NT2/D1 (cell line): Measurements from ENCODE around the gene ZCCHC10.
"Not testable (repeated sequence)": the region's sequence is repeated elsewhere in the genome, so short reads cannot be mapped to it uniquely, and the experiment has no call there.

Experiments used
- DNase-seq: peaks from one replicate; pipeline ENCODE4 v3.0.0-alpha.2; 2011; ENCODE audit warnings: low read depth, low spot score
- H3K27me3 ChIP-seq: 2 replicates; pipeline ENCODE4 v1.6.0; 2011; ENCODE audit warnings: mild to moderate bottlenecking; ENCODE audit not compliant: insufficient read length, insufficient read depth
- H3K36me3 ChIP-seq: 2 replicates; pipeline ENCODE4 v1.6.1; 2011; ENCODE audit warnings: mild to moderate bottlenecking, low read length, mixed read lengths; ENCODE audit not compliant: insufficient read depth, insufficient read length
- H3K4me1 ChIP-seq: 2 replicates; pipeline ENCODE4 v1.5.1; 2011; ENCODE audit not compliant: insufficient read depth, insufficient read length
- H3K4me3 ChIP-seq: 2 replicates; pipeline ENCODE4 v1.5.1; 2011; ENCODE audit warnings: low read depth; ENCODE audit not compliant: insufficient read length
- H3K9ac ChIP-seq: 2 replicates; pipeline ENCODE4 v1.6.0; 2011; ENCODE audit warnings: low read depth; ENCODE audit not compliant: insufficient read length
- H3K9me3 ChIP-seq: 2 replicates; pipeline ENCODE4 v1.5.1; 2011; ENCODE audit warnings: mild to moderate bottlenecking, low read length; ENCODE audit not compliant: insufficient read depth
- SUZ12 ChIP-seq: IDR thresholded peaks from 2 replicates; pipeline ENCODE4 v1.6.1; 2011; ENCODE audit not compliant: insufficient read length, insufficient read depth; ENCODE audit errors: extremely low read depth
- YY1 ChIP-seq: IDR thresholded peaks from 2 replicates; pipeline ENCODE4 v1.6.1; 2011; ENCODE audit not compliant: insufficient read length, insufficient read depth
- ZNF274 ChIP-seq: IDR thresholded peaks from 2 replicates; pipeline ENCODE4 v1.6.1; 2011; ENCODE audit warnings: mild to moderate bottlenecking, low read depth, low read length

ZCCHC10 gene

DNA sequence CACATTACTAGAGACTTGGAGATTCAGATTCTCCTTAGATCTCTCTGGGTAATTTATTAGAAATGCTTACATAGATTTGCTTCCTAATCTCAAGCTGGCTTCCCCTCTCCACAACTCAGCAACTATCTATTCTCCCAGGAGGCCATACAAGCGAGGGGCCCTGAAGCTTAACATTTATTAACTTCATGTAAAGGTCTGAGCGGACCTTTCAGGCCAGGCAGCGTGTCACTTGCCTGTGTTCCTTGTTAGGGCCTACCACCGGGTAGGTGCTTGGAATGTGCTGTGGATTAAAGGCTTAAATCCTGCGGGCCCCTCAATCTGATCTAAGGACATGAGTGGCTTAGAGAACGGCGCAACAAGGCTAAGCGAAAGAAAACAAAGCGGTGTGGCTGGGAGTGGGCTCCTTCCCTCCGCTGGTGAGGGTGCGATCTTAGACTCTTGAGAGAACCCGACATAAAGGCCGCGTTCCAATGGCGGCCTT lies 24.8 kb upstream of the ZCCHC10 start:
- H3K4me3 ChIP-seq = peak overlapping the region; percentile 97
- H3K36me3 ChIP-seq = peaks cover 6% of the 10 kb centered on the region
- no peak for DNase-seq
- no peaks in the 10 kb centered on the region for H3K27me3 ChIP-seq
- TF ChIP-seq ZNF274 = no peak
- TF ChIP-seq SUZ12 = no peak
- TF ChIP-seq YY1 = no peak
- H3K9me3 ChIP-seq = no peaks in the 10 kb centered on the region
- peaks cover 2% of the 10 kb centered on the region for H3K4me1 ChIP-seq
- H3K9ac ChIP-seq = peak overlapping the region; percentile 94

DNA sequence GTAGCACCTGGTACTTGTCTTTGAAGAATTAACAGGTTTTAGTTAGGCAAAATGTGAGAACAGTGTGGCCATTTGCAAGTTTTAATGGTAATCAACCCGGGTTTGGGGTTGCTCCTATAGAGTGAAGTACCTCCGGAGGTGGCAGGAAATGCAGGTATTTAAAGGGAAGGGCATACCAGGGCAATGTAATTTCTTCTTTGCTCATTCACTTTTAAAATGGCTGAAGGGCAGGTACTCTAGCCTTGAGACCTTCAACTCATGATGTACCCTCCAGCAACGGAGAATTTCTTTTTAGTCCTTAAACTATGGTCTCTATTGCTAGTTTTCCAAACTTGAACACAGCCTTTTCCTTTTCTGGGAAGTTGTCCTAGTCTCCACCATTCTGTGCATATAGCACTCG lies 24.2 kb upstream of the ZCCHC10 start:
- H3K9me3 ChIP-seq = no peaks in the 10 kb centered on the region
- peaks cover 2% of the 10 kb centered on the region for H3K4me1 ChIP-seq
- peak overlapping the region; percentile 97 for H3K4me3 ChIP-seq
- peak overlapping the region; percentile 94 for H3K9ac ChIP-seq
- peaks cover 6% of the 10 kb centered on the region for H3K36me3 ChIP-seq
- H3K27me3 ChIP-seq = no peaks in the 10 kb centered on the region
- no peak for DNase-seq
- TF ChIP-seq YY1 (no peak), SUZ12 (no peak), ZNF274 (no peak)

DNA sequence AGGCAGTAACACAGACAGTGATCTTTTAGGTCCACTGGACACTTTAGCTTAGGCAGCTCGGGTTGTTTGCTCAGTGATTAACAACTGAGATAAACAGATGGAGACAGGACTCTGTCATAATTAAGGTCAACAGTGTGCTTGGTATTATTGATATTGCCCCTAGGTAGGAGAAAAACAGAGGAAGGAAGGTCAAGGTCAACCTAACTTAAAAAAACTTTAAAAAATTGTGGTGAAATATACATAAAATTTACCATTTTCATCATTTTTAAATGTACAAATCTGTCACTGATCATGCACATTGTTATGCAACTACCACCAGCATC lies 23.3 kb upstream of the ZCCHC10 start:
- Histone ChIP-seq H3K4me1 (peaks cover 2% of the 10 kb centered on the region), H3K4me3 (no peak overlapping the region)
- DNase-seq = no peak

DNA sequence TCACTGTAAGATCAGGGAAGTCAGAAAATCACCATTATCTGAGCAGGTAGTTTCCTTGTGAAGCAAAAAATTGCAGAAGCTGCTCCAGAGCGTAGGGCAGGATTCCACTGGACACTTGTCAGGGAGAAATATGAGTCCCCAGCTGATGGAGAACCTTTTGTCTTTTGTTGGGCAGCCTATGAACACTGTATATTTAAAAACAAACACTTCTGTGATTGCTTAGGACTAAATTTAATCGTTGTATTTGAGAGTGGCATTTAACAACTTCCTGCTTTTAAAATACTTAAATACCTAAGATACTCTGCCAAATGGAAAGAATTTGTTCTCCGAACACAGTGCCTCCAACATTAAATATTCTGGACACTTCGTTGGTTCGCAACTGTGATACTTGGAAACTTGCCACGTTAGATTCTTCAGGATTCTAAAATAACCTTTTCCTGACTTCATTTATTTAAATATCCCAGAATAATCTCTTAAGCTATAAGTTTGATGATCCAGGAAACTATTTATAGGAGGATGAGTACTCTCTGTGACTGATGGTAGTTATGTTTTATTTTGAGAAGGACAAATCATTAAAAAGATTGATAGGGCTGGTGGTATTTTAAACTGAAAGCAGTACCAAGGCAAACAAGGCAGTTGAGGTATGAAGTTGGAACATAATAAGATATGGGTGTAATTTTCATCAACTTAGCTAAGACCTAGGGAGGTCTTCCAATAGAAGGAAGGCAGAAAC lies 22.8 kb upstream of the ZCCHC10 start:
- no peak for DNase-seq
- no peak for TF ChIP-seq ZNF274
- no peak for TF ChIP-seq YY1
- no peak for TF ChIP-seq SUZ12
- Histone ChIP-seq H3K4me3 (no peak overlapping the region), H3K4me1 (peaks cover 2% of the 10 kb centered on the region), H3K9me3 (no peaks in the 10 kb centered on the region), H3K9ac (peak overlapping the region; percentile 10), H3K27me3 (no peaks in the 10 kb centered on the region), H3K36me3 (peaks cover 6% of the 10 kb centered on the region)

More for the DNA sequence above, 23.3 kb upstream of the ZCCHC10 start:
- H3K36me3 ChIP-seq = peaks cover 6% of the 10 kb centered on the region
- H3K9ac ChIP-seq = peak overlapping the region; percentile 10
- no peak for TF ChIP-seq ZNF274
- no peak for TF ChIP-seq SUZ12
- no peak for TF ChIP-seq YY1
- H3K9me3 ChIP-seq = no peaks in the 10 kb centered on the region
- no peaks in the 10 kb centered on the region for H3K27me3 ChIP-seq

DNA sequence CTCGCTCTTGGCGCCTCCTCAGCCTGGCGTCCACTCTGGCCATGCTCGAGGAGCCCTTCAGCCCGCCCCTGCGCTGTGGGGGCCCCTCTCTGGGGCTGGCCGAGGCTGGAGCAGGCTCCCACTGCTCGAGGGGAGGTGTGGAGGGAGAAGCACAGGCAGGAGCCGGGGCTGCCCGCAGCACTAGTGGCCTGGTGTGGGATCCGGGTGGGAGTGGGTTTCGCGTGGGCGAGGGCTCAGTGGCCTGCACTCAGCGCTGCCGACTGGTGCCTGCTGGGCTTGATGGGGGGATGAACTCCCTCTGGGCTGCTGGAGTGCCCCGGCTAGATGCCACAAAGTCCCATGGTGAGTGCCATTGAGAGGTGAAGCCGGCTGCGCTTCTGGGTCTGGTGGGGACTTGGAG lies 21.1 kb upstream of the ZCCHC10 start:
- DNase-seq = no peak
- Histone ChIP-seq H3K27me3 (no peaks in the 10 kb centered on the region), H3K9ac (no peak overlapping the region), H3K4me1 (peaks cover 2% of the 10 kb centered on the region), H3K9me3 (no peaks in the 10 kb centered on the region), H3K4me3 (no peak overlapping the region), H3K36me3 (no peaks in the 10 kb centered on the region)
- no peak for TF ChIP-seq ZNF274
- no peak for TF ChIP-seq YY1

DNA sequence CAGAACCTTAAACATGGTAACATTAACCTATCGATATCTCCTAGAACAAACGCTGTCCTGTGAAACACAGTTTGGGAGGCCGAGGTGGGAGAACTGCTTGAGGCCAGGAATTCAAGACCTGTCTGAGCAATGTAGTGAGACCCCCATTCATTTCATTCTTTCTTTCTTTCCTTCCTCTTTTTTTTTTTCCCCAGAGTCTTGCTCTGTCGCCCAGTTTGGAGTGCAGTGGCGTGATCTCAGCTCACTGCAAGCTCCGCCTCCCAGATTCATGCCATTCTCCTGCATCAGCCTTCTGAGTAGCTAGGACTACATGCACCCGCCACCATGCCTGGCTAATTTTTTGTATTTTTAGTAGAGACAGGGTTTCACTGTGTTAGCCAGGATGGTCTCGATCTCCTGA lies 20.2 kb upstream of the ZCCHC10 start:
- not testable (repeated sequence) for H3K4me3 ChIP-seq, H3K9me3 ChIP-seq, H3K4me1 ChIP-seq, H3K36me3 ChIP-seq, DNase-seq, H3K9ac ChIP-seq, H3K27me3 ChIP-seq

DNA sequence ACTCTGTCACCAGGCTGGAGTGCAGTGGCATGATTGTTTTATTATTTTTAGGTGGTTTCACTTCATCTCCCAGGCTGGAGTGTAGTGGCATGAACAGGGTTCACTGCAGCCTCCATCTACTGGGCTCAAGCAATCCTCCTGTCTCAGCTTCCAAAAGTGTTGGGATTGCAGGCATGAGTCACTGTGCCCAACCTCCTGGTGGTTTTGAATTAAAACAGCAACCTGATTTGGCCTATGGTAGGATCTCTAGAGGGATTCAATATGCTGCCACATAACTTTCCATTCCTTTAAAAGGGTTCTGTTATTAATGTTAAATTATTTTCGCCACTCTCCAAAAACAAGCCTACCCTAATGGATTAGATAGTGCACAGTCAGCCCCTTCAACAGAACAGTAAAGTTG lies 15.6 kb upstream of the ZCCHC10 start:
- no peak for DNase-seq
- Histone ChIP-seq H3K9me3 (no peaks in the 10 kb centered on the region), H3K4me1 (no peaks in the 10 kb centered on the region), H3K9ac (no peak overlapping the region), H3K27me3 (no peaks in the 10 kb centered on the region), H3K36me3 (no peaks in the 10 kb centered on the region), H3K4me3 (no peak overlapping the region)
- TF ChIP-seq ZNF274 (no peak), SUZ12 (no peak), YY1 (no peak)
